ENCODE measurements around the gene GINS2.

GRCh38 chr16:85730186-85730465, 41.4 kb upstream of the GINS2 start:
- TF ChIP-seq, protein P1, sequence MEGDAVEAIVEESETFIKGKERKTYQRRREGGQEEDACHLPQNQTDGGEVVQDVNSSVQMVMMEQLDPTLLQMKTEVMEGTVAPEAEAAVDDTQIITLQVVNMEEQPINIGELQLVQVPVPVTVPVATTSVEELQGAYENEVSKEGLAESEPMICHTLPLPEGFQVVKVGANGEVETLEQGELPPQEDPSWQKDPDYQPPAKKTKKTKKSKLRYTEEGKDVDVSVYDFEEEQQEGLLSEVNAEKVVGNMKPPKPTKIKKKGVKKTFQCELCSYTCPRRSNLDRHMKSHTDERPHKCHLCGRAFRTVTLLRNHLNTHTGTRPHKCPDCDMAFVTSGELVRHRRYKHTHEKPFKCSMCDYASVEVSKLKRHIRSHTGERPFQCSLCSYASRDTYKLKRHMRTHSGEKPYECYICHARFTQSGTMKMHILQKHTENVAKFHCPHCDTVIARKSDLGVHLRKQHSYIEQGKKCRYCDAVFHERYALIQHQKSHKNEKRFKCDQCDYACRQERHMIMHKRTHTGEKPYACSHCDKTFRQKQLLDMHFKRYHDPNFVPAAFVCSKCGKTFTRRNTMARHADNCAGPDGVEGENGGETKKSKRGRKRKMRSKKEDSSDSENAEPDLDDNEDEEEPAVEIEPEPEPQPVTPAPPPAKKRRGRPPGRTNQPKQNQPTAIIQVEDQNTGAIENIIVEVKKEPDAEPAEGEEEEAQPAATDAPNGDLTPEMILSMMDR (conservative IDR thresholded peaks at IDR 0.05 in 1 of 2, IDR thresholded peaks at IDR 0.05 in 1 of 2; ENCODE audit: low read depth in 1 of 2, low read length in 2 of 2) = no peak
- TF ChIP-seq EZH2 (IDR thresholded peaks at IDR 0.05; ENCODE audit: low read length, missing control alignments) = no peak

Measured in fibroblast of lung (primary cell).